ENCODE measurements around the gene GSE1. TPM values are rescaled to one million over a fixed set of nuclear protein-coding genes. Genes with fewer than 3 reads are reported as not detected.
A peak's percentile ranks its signal among the peaks of the same experiment; 100 is the strongest.

GSE1 gene
- total and polyA plus RNA-seq, 2 experiments from 2014 or later = 27.9 to 43.5 TPM

DNA sequence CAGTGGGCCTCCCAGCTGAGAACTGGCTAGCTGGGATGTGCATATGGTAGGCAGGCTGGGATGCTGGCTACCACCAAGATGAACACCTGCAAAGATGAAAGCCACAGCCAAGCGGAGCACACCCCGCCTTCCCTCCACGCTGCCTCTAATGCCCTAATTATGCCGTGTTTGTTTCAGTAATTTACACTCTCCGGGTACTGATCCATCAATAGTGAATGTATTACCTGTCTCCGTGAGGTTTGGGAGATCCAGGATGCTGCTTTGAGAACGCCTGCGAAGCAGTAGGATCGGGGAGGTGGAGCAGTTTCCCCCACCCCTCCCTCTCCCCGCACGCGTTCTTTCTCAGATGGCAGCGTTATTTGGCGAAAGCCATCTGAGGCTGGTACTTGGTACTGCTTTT lies 28.9 kb upstream of the GSE1 start:
- no peak overlapping the region for H2AFZ ChIP-seq
- peaks cover 99% of the 10 kb centered on the region for H3K79me2 ChIP-seq
- DNase-seq (ENCODE audit: low spot score) = no peak
- no peak overlapping the region for H3K4me3 ChIP-seq
- H3K4me2 ChIP-seq = peak overlapping the region; percentile 46
- H3K9me2 ChIP-seq (replicated peaks; ENCODE audit: insufficient read depth) = no peaks in the 10 kb centered on the region
- TF ChIP-seq EZH2phosphoT487 (IDR thresholded peaks at IDR 0.05; ENCODE audit: low read depth, severe bottlenecking, unreplicated experiment) = no peak
- TF ChIP-seq, protein P1, sequence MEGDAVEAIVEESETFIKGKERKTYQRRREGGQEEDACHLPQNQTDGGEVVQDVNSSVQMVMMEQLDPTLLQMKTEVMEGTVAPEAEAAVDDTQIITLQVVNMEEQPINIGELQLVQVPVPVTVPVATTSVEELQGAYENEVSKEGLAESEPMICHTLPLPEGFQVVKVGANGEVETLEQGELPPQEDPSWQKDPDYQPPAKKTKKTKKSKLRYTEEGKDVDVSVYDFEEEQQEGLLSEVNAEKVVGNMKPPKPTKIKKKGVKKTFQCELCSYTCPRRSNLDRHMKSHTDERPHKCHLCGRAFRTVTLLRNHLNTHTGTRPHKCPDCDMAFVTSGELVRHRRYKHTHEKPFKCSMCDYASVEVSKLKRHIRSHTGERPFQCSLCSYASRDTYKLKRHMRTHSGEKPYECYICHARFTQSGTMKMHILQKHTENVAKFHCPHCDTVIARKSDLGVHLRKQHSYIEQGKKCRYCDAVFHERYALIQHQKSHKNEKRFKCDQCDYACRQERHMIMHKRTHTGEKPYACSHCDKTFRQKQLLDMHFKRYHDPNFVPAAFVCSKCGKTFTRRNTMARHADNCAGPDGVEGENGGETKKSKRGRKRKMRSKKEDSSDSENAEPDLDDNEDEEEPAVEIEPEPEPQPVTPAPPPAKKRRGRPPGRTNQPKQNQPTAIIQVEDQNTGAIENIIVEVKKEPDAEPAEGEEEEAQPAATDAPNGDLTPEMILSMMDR (IDR thresholded peaks at IDR 0.05; ENCODE audit: poor library complexity) = no peak
- TF ChIP-seq EZH2 (IDR thresholded peaks at IDR 0.05; ENCODE audit: borderline replicate concordance) = no peak
- no peaks in the 10 kb centered on the region for H3K9me3 ChIP-seq (ENCODE audit: low read depth)
- no peaks in the 10 kb centered on the region for H3K27me3 ChIP-seq
- H4K20me1 ChIP-seq (ENCODE audit: insufficient read depth, poor library complexity, severe bottlenecking) = peaks cover 82% of the 10 kb centered on the region
- no peaks in the 10 kb centered on the region for H3K36me3 ChIP-seq (replicated peaks; ENCODE audit: insufficient read depth, low read depth)
- 89% methylated on average over 14 of the region's 14 CpGs for WGBS (ENCODE audit: low lambda C conversion rate, missing lambda C conversion rate)
- H3K27ac ChIP-seq = peak overlapping the region; percentile 86
- H3K4me1 ChIP-seq (ENCODE audit: insufficient read depth) = peaks cover 58% of the 10 kb centered on the region

DNA sequence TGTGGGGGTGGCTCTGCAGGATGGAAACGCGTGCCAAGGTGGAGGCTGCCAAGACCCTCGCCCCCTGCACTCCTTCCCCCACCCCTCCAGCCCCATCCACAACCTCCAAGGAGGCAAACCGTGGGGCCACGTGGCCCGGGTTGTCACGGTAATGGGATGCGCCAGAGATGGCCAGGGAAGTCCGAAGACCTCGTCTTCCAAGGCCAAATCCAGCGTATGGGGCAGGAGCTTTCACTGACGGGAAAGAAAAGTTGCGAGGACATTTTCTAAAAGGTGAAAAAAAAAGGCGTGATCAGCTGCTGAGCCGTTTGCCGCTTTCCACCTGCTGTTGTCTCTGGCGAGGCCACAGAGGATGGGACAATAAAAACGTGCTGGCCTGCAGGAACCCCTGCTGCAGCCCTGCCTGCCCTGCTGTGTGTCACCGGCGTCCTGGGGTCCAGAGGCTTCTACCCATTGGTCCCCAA lies 28.3 kb upstream of the GSE1 start:
- no peaks in the 10 kb centered on the region for H3K9me3 ChIP-seq (ENCODE audit: low read depth)
- H3K4me1 ChIP-seq (ENCODE audit: insufficient read depth) = peaks cover 52% of the 10 kb centered on the region
- H3K4me2 ChIP-seq = no peak overlapping the region

DNA sequence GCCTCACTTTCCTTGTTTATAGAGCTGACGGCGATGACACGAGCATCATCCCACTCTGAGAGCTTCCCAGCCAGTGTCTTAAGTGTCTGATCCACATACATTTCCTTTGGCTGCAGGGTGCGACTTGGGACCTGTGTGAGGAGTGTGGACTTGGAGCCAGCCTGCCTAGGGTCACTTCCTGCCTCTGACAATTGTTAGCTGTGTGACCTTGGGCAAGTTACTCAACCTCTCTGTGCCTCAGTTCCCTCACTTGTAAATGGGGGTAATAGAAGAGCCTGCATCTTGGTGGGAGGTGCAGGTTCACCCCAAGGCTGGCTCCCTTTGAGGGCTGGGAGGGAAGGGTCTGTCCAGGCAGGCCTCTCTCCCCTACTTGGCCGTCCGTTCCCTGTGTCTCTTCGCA lies 27.4 kb upstream of the GSE1 start:
- no peaks in the 10 kb centered on the region for H3K27me3 ChIP-seq
- no peak overlapping the region for H3K4me3 ChIP-seq
- peaks cover 99% of the 10 kb centered on the region for H3K79me2 ChIP-seq
- no peak overlapping the region for H2AFZ ChIP-seq
- H3K9me3 ChIP-seq (ENCODE audit: low read depth) = no peaks in the 10 kb centered on the region
- H3K27ac ChIP-seq = no peak overlapping the region
- H3K4me2 ChIP-seq = no peak overlapping the region
- peaks cover 68% of the 10 kb centered on the region for H4K20me1 ChIP-seq (ENCODE audit: insufficient read depth, poor library complexity, severe bottlenecking)
- TF ChIP-seq EZH2 (IDR thresholded peaks at IDR 0.05; ENCODE audit: borderline replicate concordance) (no peak), EZH2phosphoT487 (IDR thresholded peaks at IDR 0.05; ENCODE audit: low read depth, severe bottlenecking, unreplicated experiment) (no peak)
- TF ChIP-seq, protein P1 (IDR thresholded peaks at IDR 0.05; ENCODE audit: poor library complexity) = no peak
- no peaks in the 10 kb centered on the region for H3K9me2 ChIP-seq (replicated peaks; ENCODE audit: insufficient read depth)
- no peak for DNase-seq (ENCODE audit: low spot score)
- no peaks in the 10 kb centered on the region for H3K36me3 ChIP-seq (replicated peaks; ENCODE audit: insufficient read depth, low read depth)
- peaks cover 45% of the 10 kb centered on the region for H3K4me1 ChIP-seq (ENCODE audit: insufficient read depth)
- 79% methylated on average over 7 of the region's 7 CpGs for WGBS (ENCODE audit: low lambda C conversion rate, missing lambda C conversion rate)

More for the DNA sequence above, 28.3 kb upstream of the GSE1 start:
- H3K79me2 ChIP-seq = peaks cover 99% of the 10 kb centered on the region
- H2AFZ ChIP-seq = no peak overlapping the region
- DNase-seq (ENCODE audit: low spot score) = no peak
- peak overlapping the region; percentile 86 for H3K27ac ChIP-seq
- H4K20me1 ChIP-seq (ENCODE audit: insufficient read depth, poor library complexity, severe bottlenecking) = peaks cover 77% of the 10 kb centered on the region
- TF ChIP-seq, protein P1 (IDR thresholded peaks at IDR 0.05; ENCODE audit: poor library complexity) = no peak
- TF ChIP-seq EZH2 (IDR thresholded peaks at IDR 0.05; ENCODE audit: borderline replicate concordance) (no peak), EZH2phosphoT487 (IDR thresholded peaks at IDR 0.05; ENCODE audit: low read depth, severe bottlenecking, unreplicated experiment) (no peak)
- no peaks in the 10 kb centered on the region for H3K36me3 ChIP-seq (replicated peaks; ENCODE audit: insufficient read depth, low read depth)
- 80% methylated on average over 20 of the region's 20 CpGs for WGBS (ENCODE audit: low lambda C conversion rate, missing lambda C conversion rate)
- H3K9me2 ChIP-seq (replicated peaks; ENCODE audit: insufficient read depth) = no peaks in the 10 kb centered on the region
- H3K4me3 ChIP-seq = no peak overlapping the region
- no peaks in the 10 kb centered on the region for H3K27me3 ChIP-seq
